ENCODE measurements around the gene MYH4.

MYH4 gene

GRCh38 chr17:10469459-10469858 is at the start of gene MYH4:
TSS of gene MYH4 (minus strand) at chr17:10469559. CDS start at chr17:10466745, 2,814 bp downstream.
- no peak for DNase-seq (ENCODE audit: low read depth)

- DNase-seq (ENCODE audit: low read depth) = no peak
These were observed 49.1 kb upstream of the MYH4 start, which contains the start of gene MYH1 for GRCh38 chr17:10518271-10519037. TSS of gene MYH1 (minus strand) at chr17:10518542. CDS start at chr17:10516642, 1,900 bp downstream.

GRCh38 chr17:10516638-10517037 is 47.3 kb upstream of the MYH4 start:
- no peak for DNase-seq (ENCODE audit: low read depth)

- no peak for DNase-seq (ENCODE audit: low read depth)
These were observed 46.7 kb upstream of the MYH4 start for GRCh38 chr17:10516065-10516464.

- no peak for DNase-seq (ENCODE audit: low read depth)
These were observed 44.1 kb upstream of the MYH4 start for GRCh38 chr17:10513299-10514067.

GRCh38 chr17:10512856-10513255 is 43.5 kb upstream of the MYH4 start:
- no peak for DNase-seq (ENCODE audit: low read depth)

- no peak for DNase-seq (ENCODE audit: low read depth)
These were observed 30.6 kb upstream of the MYH4 start for GRCh38 chr17:10499950-10500349.

- DNase-seq (ENCODE audit: low read depth) = no peak
These were observed 22.6 kb upstream of the MYH4 start for GRCh38 chr17:10492004-10492403.

- no peak for DNase-seq (ENCODE audit: low read depth)
These were observed 12.9 kb upstream of the MYH4 start for GRCh38 chr17:10482252-10482651.

GRCh38 chr17:10477701-10478100 is 8.3 kb upstream of the MYH4 start:
- DNase-seq (ENCODE audit: low read depth) = no peak

- DNase-seq (ENCODE audit: low read depth) = no peak
These were observed 5.2 kb upstream of the MYH4 start for GRCh38 chr17:10474536-10474935.

- no peak for DNase-seq (ENCODE audit: low read depth)
These were observed 2.5 kb upstream of the MYH4 start for GRCh38 chr17:10471858-10472257.

- DNase-seq (ENCODE audit: low read depth) = no peak
These were observed 6.0 kb downstream of the MYH4 start for GRCh38 chr17:10463402-10463801.

GRCh38 chr17:10460062-10460461 is 9.3 kb downstream of the MYH4 start:
- no peak for DNase-seq (ENCODE audit: low read depth)

- DNase-seq (ENCODE audit: low read depth) = no peak
These were observed 10.7 kb downstream of the MYH4 start for GRCh38 chr17:10458701-10459100.

- no peak for DNase-seq (ENCODE audit: low read depth)
These were observed 11.4 kb downstream of the MYH4 start for GRCh38 chr17:10457952-10458351.

GRCh38 chr17:10447026-10447931 is 22.1 kb downstream of the MYH4 start:
- DNase-seq (ENCODE audit: low read depth) = no peak

- no peak for DNase-seq (ENCODE audit: low read depth)
These were observed 29.5 kb downstream of the MYH4 start for GRCh38 chr17:10439816-10440215.

- no peak for DNase-seq (ENCODE audit: low read depth)
These were observed 34.3 kb downstream of the MYH4 start for GRCh38 chr17:10435096-10435495.

- no peak for DNase-seq (ENCODE audit: low read depth)
These were observed 39.8 kb downstream of the MYH4 start for GRCh38 chr17:10429421-10430045.

- DNase-seq (ENCODE audit: low read depth) = no peak
These were observed 40.6 kb downstream of the MYH4 start for GRCh38 chr17:10428781-10429180.
